Activated CD4-positive, alpha-beta T cell treated with anti-CD3 and anti-CD28 coated beads for 24 hours (primary cell): ENCODE data around the gene LRRC4C.

ENCODE experiments used
- DNase-seq, 2 donors: peaks; one replicate each; pipeline ENCODE4 v3.0.0-alpha.2; 2020; ENCODE audit warnings: low read depth in 2 of 2

LRRC4C gene

DNA sequence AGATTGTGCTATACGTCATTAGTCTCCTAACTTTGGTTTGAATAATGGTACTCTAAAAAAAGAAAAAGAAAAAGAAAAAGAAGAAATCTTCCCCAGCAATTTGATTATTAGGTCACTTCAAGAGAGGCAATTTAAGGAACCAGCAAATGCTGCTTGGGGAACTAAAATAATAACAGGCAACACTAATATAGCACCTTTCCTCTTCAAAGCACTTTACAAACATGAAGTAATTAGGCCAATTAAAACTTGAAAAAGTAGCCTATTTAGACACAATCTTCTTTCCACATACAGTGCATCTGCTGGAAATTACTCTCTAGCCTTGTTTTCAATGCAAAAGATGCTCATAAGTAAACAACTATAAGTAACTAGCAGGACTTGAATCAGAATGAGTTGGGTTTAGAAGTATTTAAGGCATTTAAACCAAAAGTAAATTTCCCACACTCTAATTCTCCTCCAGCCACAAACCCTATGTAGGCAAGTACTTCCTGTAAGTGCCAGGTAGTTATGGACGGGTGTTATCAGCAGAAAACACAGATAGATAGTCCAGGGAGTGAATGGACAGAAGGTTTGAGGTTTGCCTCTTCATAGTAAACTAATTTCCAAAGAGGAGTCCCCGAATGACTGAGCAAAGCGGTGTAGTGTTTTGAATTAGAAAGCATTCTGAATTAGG is 44.5 kb downstream of the LRRC4C start:
- no peak for DNase-seq

DNA sequence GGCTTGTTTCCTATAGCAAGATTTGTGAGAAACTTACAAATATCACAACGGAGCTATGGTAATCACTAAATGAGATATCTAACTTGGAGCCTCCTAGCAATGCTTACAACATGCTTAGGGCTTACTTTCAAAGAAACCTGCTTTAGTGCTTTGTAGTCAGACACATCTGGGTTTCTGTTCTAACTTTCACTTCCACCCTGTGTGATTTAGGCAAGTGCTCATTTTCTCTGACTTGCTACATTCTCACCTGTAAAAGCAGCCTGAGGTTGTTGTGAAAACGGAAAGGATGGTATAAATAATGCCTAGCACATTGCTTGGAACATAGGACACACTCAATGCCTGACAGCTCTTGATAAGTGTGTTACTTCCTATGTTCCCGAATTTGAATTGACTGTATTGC is 45.6 kb downstream of the LRRC4C start:
- DNase-seq = no peak

DNA sequence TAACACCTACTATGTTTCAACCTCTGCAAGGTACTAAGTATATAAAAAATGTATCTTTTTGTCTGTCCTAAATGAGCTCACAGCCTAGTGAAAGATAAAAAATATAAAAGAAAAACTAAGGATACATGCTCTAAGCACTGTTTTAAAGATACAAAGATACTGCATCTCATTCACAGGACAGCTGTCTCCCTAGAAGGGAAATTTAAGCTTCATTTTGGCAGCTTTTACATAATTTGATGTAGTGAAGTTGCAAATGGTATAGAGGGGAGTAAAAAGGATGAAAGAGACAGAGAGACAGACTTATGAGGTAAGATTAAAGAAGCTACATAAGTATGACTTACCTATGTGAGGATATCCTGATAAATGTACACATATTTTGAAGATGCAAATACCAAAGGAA is 53.6 kb downstream of the LRRC4C start:
- no peak for DNase-seq

DNA sequence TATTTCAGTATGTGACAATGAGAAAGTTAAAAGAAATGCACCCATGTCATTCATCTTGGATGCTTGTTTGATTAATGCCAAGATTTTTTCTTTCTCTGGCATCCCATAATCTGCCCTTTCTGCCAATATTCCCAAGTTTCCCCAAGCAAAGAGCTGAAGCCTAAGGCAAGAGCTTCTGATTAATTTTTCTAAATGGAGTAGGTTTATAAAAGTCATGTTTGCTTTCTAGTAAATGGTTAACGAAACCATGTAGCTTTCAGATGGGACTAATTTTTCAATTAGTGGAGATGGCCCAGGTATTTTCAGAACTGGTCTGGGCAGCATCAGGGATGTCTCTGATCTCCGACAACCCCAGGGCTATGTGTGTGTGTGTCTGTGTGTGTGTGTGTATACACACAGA is 55.3 kb downstream of the LRRC4C start:
- DNase-seq = no peak

DNA sequence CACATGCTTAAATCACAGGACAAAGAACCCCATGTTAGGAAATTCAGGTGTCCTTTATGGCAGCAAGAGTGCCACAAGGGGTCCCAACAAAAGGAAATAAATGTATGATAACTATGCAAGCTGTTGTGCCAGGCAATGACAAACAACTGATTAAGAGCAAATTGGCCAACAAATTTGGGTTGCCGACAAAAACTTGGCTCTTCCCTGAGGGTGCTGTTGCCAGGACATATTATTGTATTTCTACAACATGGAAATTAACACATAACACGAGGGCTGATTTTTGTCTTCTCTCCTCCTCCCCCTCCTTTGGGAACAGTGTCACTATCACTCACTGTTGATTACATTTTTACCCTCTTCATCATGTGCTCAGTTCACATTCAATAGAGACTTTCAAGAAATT is 56.0 kb downstream of the LRRC4C start:
- DNase-seq = no peak

DNA sequence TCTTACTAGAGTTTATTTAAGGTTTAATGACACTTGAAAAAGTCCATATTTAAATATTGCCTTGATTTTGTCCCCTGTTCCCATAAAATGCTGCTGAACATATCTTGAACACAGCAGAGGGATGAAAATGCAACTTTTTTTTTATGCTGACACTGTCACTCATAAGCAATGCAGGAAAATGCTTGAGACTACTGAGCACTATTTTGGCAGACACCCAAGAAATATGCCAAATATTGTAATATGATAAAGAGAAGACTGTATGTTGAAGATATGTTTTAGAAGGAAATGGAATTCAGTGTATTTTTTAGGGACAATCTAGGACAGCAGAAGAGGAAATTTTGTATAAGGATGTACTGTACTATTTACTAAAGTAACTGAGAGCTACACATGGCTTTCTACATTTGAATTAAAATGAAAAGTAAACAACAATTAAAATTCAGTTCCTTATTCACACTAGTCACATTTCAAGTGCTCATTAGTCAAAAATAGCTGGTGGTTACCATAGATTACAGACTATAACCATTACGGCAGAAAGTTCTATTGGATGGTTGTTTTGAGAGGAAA is 58.6 kb downstream of the LRRC4C start:
- DNase-seq = no peak

DNA sequence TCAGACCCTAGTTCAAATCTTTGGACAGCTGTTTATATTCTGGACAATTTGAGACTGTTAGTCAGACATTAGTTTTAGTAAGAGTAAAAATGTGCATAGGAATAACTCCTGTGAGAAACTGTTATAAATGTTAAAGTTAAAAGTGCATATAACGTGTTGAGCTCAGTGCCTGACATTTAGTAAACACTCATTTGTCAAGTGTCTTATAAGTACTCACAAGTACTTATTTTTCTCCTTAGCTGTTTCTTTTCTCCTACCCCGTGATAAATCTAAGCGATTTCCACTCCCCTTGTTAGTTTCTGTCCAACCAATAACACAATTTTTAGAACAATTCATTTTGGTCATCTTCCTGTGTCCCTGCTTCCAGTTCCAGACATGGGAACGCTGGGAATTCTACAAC is 59.3 kb downstream of the LRRC4C start:
- DNase-seq = no peak

DNA sequence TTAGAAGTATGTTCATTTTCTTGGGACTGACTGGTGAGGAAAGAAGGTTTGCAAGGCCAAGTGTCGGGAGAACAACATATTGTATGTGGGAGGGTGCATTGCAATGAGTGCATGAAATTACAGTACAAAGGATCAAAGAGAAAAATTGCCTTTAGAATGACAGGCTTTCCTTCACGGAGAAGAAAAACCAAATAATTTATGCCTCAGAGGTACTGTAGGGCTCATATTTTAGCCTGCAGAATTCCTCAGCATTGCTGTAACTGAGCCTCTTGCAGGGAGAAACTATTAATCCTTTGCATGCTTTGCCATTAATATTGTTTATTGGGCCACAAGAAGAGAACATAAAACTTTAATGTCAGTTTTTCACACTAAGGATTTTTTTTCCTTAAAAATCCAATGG is 60.1 kb downstream of the LRRC4C start:
- no peak for DNase-seq

DNA sequence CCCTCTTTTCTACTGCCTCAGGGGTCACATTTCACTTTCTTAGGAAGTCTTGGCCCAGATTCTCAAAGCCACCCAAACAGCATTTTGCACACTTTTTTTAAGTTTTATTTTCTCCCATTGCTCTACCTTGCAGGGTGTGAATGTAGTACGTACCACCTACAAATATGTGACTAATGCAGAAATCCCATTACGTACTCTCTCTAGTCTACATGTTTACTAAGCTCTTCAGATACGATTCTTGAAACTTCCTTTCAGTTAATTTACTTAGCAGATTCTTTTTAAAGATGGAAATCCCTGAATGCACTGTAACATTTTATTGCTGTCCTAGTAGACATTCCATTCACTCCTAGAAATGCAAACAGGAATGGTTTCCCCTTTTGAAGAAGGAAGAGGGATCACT is 61.3 kb downstream of the LRRC4C start:
- no peak for DNase-seq

DNA sequence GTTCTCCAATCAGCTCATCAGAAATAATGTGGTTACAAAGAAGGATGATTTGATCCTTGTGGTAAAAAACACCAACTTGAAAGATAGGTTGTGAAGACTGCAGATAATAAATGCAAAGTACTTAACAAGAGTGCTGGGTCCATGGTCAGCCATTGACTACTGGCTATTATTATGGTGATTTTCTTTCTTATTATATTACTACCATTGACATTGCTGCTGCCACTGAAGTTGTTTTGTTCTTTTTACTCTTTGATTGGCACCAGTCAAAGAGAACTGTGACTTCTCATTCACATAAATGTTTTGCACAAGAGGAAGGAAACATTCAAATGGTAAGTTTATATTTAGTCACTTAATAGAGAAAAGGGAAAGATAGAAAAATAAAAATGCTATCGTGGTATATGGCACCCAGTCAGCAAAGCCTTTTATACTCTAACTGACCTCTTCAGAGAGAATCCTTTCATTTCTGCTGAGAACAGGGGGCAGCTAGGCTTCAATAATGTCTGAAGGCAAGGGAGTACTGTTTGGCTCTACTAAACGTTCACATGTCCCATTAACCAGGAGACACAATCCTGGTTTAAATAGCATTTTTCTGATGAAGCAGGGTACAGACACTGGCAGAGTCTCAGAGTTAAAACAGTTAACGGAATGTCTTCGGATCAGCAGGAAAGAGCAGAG is 64.8 kb downstream of the LRRC4C start:
- no peak for DNase-seq

DNA sequence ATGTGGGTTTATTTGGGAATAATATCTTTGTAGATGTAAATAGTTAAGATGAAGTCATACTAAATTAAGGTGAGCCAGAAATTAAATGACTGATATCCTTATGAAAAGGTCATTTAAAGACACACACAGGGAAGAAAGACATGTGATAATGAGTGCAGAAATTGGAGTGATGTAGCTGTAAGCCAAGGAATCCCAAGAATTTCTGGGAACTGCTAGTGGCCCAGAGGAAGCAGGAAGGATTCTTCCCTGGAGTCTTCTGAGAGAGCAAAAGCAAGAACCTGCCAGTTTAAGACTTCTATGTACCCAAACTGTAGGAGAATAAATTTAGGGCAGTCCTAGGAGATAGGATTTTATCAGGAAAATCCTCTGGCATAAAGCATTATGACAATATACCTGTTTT is 66.9 kb downstream of the LRRC4C start:
- DNase-seq = no peak

DNA sequence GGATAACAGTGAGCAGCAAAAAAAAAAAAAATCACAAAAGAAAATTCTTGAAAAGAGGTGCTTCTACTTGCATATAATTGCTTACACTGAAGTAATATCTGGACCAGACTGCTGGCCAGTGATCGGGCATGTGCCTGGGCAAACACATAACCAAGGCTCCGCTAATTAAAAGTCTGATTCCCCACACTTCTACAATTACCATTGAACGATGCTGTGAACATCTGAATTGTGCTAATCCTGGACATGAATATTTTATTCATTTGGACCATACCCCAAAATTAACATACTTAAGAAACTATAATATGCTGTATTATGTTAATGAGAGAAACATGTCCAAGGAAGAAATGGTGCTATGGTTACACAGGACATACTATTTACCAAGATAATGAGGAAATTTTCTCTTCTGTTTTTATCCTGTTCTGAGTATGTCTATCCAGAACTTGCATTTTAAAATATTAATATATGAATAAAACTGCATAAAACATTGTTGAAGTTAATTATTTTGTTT is 69.8 kb downstream of the LRRC4C start:
- DNase-seq = no peak

DNA sequence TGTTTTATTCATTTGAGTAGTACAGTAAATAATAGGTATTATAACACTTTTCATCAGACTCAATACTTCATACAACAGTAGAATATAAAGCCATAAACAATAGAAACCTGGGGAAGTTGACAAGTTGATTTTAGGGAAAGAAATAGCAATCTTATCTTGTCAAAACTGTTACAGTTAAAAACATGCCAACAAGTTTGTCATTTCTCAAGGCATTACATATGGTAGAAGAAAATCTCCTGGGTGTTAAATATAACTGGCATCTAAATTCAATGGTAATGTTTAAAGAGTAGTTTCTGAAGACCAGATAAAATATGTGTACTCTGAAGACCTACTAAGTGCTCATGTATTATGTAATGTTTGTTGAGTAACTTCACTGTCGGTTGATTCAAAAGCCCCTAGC is 75.1 kb downstream of the LRRC4C start:
- no peak for DNase-seq

DNA sequence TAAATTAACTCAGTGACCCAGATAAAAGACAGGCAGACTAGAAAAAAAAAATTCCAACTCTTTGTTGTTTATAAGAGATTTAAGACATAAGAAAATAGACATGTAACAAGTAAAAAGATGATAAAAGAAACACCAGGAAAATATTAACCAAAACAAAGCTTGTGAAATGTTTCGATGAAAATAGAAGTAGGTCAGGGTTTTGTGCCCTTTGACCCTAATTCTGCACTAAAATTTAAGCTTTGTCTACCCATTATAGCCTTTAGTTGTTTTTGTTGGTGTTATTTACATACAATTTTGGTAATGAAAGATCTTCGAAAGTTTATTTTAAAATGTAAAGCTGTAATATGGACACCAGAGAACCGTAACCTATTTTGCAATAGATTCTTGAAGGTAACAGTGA is 75.7 kb downstream of the LRRC4C start:
- no peak for DNase-seq

DNA sequence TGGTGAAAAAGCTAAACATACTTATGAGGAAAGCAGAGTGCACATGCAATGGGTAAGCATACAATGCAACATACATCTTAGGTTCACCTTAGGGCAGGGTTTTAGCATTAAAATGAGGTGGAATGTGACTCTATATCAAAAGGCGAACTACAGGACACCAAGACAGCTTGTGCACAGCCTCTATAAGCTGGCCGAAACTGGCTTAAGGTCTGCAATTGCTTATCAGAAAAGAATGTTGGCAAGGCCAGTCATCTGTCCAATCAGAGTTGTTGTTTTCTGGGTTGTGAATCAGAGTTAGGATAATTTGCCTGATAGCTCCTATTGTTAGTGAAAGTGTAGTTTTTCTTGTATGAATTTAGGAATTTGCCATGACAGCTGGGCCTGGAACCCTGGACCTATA is 76.5 kb downstream of the LRRC4C start:
- DNase-seq = no peak

DNA sequence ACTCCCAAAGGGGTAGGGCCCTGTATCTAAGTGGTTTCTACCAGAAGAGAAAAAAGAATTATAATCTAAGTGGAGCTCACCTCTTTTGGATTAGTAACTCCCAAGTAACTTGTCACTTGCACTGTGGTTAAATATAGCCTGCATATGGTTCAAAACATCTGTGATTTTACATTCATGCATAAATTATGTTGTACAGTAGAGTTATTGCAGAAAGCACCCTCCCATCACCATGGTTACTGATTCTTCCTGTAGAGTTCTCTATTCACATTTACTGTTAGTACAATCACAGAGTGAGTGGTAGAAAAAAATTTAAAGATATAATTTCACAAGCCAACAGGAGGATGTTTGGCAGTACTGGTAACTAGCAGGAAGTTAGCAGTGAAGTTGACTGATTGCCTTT is 80.4 kb downstream of the LRRC4C start:
- DNase-seq = no peak

DNA sequence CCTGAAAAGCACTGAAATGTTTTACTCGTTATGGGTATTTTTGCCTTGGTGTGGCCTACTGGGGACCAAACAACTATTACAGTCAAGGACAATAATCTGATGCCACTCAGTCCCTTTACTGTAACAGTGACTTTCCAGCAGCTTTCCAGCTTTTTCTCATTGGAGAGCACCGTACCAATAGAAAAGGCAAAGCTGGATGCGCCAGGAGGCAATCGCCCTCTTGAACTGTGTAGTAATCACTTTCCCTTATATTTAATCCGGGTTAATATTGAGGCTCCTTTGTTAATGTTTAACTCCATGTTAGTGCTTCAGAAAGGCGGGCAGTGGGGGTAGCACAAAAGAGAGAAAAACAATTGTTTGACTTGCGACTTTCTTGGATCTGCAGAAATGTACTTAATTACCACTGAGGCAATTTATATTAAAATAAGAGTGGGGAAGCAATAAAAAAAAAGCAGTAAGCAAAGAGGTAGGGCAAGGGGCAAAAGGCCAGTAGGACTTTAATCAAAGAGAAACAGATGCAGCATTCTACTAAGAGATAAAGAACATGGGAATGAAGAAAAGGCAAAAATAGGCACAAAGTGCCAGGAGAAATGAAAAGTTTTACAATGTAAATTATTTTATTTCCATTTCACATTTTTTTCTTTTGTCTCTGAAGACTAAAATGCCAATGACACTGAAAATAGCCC is 81.6 kb downstream of the LRRC4C start:
- DNase-seq = no peak

DNA sequence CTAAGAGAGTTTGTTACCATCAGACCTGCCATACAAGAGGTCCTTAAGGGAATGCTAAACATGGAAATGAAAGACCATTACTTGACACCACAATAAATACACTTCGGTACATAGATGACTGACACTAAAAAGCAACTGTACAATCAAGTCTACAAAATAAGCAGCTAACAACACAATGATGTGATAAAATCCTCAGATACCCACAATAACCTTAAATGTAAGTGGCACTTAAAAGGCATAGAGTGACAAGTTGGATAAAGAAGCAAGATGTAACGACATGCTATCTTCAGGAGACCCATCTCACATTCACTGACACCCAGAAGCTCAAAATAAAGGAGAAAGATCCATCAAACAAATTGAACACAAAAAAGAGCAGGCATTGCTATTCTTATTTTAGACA is 107.6 kb downstream of the LRRC4C start:
- no peak for DNase-seq

DNA sequence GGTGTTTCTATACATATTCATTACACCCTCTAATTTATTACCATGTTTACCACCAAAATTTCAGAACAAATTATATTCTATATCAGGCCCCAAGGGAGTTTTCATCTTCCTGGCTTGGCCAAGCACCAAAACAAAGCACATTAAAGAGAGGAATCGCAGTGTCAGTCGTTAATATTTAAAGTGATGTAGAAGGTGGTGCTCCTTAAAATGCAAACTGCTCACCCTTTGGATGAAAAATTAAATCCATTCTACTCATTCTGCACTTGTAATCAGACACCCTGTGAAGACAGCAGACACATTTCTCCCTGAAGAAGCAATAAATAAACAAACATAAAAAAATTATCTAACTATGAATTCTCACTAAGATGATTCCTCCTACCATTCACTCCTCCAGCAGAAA is 113.4 kb downstream of the LRRC4C start:
- no peak for DNase-seq

DNA sequence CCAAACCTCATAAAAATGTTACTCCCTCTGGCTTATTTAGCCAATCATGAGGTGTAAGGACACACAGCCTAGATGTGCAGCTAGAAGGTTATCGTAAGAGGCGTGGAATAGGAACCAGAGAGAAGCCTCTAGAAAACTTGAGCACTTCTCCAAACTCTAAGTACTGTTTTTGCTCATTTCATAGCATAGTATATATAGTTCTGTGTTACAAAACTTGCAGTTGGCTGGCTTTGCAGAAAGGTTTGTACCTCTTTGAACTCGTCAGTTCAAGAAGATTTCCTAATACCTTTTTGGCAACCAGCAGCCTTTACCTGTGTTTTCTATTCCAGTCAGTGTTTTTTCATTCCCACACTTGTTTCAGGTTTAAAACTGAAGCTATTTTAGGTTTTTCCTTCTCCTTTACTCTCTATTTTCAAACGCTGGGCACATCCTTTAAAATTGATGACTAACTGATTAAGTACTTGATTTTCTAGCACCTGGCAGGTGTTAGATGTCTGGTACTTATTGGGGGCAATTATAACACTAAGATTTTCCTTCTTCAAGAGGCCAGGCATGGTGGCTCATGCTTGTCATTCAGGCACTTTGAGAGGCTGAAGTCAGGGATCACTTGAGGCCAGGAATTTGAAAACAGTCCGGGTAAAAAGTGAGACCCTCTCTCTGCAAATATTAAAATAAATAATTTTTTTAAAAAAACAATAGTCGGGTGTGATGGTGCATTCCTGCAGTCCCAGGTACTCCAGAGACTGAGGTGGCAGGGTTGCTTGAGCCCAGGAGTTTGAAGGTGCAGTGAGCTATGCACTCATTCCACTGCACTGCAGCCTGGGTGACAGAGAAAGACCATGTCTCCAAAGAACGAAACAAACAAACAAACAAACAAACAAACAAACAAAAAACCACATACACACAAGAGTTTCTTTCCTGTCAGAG is 125.2 kb downstream of the LRRC4C start:
- no peak for DNase-seq

DNA sequence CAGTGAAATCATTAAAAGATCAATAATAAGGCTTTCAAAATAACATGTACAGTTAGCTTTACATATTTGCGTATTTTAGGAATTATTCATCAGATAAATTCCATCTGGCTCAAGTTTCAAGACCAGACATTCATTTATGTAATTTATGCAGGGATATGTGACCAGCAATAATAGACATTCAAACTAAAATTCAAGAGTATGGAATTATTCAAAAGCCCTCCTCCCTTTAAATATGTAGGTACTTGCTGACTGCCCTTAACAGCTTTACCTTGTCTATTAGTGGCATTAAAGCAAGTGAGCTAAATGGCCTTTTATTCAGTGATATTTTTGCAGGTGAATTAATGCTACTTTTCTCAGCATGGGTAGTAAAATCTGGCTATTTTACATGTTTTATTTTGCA is 126.1 kb downstream of the LRRC4C start:
- no peak for DNase-seq

DNA sequence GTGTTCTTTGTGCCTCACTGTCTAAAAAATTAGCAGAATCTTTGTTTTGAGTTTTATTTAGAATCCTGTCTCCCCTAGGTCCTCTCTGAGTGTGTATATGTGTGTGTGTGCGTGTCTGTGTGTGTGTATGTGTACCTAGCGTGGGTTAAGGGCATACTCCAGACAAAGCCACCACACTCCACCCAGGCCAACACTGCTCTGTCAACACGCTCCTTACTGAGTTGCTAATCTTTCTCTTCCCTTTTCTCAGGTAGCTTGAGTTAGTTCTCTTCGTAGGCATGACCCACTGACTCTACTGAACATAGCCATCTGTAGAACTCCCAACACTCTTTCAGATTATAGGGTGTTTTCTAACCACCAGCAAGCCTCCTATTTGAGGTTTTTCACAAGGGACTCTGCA is 131.1 kb downstream of the LRRC4C start:
- no peak for DNase-seq
